Transverse colon (tissue), 3 donors: Measurements from ENCODE around the gene CXCR1.

ENCODE experiments used
- EP300 ChIP-seq: sonication (generic); formaldehyde crosslinking; IDR thresholded peaks from one replicate; pipeline ENCODE4 v1.6.1; 2017; ENCODE audit warnings: antibody characterized with exemption, low read depth
- POLR2A ChIP-seq: fragments of 450-650 bp; IDR thresholded peaks from one replicate; pipeline ENCODE4 v1.6.1; 2016; ENCODE audit warnings: antibody characterized with exemption, mild to moderate bottlenecking, moderate library complexity
- TF ChIP-seq, protein P1 (sequence below), 5 experiments: fragments of 200-600 bp in 3 of 5; fragments of 450-650 bp in 2 of 5; sonication (generic) in 3 of 5; IDR thresholded peaks; 1 replicate in 2 of 5; 2 replicates in 3 of 5; pipeline ENCODE4 v1.5.1; 2016 to 2017; ENCODE audit warnings: antibody characterized with exemption in 5 of 5, inconsistent platforms in 3 of 5, mild to moderate bottlenecking in 2 of 5, moderate library complexity in 1 of 5

DNA sequence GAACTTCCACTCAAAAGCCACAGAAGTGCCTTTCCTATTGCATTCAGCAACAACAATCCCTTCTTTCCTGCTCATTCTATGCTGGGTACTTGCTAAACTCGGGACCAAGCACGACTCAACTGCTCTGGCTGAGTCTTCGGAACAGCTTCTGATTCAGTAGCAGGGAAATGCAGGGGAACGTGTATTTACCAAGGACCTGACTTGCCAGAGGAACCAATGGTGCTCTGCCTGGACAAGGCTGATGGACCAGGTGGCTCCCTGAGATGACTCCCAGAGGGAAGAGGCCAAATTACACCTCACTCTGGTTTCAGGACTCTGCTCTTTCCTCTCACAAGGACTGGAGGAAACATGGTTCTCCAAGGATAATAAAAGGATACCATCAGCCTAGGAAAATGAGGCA, 28.7 kb downstream of the CXCR1 start:
- TF ChIP-seq POLR2A (no peak), EP300 (no peak)
- TF ChIP-seq, protein P1, sequence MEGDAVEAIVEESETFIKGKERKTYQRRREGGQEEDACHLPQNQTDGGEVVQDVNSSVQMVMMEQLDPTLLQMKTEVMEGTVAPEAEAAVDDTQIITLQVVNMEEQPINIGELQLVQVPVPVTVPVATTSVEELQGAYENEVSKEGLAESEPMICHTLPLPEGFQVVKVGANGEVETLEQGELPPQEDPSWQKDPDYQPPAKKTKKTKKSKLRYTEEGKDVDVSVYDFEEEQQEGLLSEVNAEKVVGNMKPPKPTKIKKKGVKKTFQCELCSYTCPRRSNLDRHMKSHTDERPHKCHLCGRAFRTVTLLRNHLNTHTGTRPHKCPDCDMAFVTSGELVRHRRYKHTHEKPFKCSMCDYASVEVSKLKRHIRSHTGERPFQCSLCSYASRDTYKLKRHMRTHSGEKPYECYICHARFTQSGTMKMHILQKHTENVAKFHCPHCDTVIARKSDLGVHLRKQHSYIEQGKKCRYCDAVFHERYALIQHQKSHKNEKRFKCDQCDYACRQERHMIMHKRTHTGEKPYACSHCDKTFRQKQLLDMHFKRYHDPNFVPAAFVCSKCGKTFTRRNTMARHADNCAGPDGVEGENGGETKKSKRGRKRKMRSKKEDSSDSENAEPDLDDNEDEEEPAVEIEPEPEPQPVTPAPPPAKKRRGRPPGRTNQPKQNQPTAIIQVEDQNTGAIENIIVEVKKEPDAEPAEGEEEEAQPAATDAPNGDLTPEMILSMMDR (IDR thresholded peaks at IDR 0.05): no peak
